GM18858 (cell line): ENCODE measurements around the gene NRXN2.
"Not testable (repeated sequence)": the region's sequence is repeated elsewhere in the genome, so short reads cannot be mapped to it uniquely, and the experiment has no call there.

Source experiments
- ATAC-seq: cut with Tn5 transposase; IDR thresholded peaks from one replicate; pipeline ENCODE4 v1.9.1; 2021; ENCODE audit not compliant: unreplicated experiment

Gene NRXN2

DNA sequence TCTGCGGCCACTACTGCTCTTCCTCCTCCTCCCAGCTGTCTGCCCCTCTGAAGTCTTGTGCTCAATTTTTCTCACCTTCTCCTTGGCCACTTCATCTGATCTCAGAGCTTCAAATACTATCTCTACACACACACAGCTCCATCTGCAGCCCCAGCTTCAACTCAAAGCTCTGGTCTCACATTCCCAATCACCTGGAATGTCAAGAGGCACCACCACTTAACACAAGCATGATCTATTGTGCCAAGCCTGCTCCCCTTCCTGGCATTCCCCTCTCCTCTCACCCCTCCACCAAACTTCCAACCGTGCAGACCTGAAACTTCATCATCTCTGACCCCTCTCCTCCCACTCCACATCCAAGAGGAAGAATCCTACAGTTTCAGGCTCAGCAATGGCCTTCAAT lies 17.5 kb downstream of the NRXN2 start:
- no peak for ATAC-seq

DNA sequence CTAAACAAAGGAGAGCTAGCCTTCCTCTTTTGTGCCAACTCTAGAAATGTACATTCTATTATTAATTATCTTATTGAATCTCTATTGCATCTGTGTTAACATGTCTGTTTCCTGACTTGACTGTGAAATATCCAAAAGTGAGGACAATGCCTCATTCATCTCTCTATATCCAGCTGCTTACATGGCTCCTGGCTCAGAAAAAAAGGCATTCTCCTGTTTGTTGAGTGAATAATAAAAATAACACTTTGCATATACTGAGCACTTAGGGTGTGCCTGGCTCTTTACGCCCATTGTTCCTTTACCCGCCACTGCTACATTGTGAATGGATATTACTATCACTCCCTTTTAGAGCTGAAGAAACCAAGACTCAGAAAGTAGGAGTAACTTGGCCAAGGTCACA lies 19.9 kb downstream of the NRXN2 start:
- ATAC-seq: no peak

DNA sequence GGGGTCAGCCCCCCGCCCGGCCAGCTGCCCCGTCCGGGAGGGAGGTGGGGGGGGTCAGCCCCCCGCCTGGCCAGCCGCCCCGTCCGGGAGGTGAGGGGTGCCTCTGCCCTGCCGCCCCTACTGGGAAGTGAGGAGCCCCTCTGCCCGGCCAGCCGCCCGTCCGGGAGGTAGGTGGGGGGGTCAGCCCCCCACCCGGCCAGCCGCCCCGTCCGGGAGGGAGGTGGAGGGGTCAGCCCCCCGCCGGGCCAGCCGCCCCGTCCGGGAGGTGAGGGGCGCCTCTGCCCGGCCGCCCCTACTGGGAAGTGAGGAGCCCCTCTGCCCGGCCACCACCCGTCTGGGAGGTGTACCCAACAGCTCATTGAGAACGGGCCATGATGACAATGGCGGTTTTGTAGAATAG lies 21.0 kb downstream of the NRXN2 start:
- ATAC-seq: not testable (repeated sequence)

DNA sequence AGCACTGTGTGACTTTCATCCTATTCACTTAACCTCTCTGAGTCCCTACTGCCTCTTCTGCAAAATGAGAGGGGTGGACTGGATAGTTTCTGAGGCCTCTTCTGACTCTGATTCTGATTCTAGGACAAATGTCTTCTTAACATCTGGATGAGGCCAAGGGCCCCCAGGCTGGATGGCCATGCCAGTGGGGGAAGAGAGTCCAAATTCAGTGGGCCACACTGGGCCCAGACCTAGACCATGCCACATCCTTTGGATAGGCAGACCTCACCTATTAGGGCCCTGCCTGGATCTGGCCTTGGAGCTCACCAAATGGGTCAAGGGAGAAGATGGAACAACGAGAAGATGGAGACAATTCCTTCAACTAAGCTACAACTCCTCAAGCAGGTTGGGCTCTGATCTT lies 24.6 kb downstream of the NRXN2 start:
- ATAC-seq: no peak

DNA sequence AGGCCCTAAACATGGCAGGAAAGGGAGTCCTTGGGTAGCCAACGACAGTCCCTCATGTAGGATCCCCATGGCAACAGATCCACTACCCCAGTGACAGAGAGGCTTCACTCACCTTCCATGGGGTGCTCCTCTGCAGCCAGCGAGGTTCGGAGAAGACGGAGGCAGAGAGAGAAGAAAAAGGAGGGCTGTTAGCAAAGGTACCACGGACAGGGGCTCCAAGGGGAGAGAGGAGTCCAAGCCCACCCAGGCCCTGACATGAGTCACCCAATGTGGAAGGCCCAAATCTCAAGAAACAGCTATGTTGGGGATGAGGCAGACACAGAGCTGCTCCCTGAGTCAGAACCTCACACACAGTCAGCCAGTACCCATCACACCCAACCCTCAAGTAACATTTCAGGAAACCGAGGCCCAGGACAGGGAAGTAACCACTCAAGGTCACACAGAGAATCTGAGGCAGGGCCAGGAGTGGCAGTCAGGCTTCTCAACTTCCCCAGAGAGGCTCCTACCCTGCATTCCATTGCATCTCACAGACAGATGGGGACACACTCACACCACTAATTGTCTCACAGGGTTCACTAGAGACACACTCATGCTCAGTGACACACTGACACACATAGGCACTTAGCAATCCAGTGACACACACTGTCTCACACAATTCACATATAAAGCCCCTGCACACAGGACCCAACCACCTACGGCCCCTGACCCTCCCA lies 25.2 kb downstream of the NRXN2 start:
- no peak for ATAC-seq

DNA sequence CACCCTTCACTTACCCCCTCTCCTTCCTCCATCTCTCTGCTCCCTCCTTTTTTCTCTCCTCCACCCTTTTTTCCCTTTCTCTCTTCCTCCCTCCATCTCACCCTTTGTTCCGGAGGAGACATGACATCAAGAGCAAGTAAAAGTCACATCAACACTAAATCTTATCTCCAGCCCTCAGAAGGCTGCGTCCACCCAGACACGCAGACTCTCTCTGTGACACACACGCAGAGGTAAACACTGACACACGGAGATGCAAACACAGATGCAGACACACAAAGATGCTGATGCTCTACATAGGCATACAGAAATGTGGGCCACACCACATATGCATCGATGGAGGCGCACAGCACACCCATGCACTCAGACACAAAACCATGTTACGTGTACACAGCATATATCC lies 27.0 kb downstream of the NRXN2 start:
- no peak for ATAC-seq

DNA sequence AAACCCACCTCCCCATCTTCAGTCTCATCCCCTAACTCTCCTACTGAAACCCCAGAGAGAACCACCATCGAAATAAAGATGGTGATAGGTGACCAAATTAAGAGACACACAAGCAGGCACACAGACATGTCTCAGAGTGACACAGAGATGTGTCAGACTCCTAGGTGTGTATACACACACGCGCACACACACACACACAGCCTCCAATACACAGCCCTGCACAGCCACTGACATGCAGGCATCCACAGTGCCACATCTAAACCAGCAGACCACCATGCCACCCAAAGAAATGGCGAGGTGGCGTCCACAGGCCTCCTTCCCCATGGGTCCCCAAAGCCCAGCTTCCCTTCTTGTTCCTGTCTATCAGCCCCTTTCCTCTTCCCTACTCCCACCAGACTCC lies 27.4 kb downstream of the NRXN2 start:
- ATAC-seq: no peak

DNA sequence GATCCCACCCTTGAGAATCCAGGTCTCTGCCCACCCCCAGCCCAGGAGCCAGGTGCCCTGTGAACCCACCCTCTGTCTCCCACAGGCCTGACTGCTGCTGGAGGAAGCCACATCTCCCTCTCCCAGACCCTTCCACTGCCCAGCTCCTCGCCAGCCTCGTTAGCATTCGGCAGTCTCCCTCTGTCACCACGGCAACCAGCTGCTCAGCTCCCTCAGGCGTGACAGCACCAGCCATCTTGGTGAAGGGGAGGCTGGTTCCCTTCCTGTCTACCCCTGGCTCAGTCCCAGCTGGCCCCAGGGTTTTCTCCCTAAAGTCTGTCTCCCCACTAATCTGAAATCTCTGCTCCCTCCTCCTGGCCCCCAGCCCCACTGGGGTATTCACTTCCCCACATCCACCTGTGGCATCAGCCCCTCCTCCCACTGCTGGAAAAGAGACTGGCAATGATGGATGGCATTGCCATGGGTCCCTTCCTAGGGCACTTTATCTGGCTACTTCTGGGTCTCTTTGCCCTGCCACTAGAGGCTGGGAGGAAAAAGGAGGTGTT lies 28.1 kb downstream of the NRXN2 start:
- no peak for ATAC-seq

DNA sequence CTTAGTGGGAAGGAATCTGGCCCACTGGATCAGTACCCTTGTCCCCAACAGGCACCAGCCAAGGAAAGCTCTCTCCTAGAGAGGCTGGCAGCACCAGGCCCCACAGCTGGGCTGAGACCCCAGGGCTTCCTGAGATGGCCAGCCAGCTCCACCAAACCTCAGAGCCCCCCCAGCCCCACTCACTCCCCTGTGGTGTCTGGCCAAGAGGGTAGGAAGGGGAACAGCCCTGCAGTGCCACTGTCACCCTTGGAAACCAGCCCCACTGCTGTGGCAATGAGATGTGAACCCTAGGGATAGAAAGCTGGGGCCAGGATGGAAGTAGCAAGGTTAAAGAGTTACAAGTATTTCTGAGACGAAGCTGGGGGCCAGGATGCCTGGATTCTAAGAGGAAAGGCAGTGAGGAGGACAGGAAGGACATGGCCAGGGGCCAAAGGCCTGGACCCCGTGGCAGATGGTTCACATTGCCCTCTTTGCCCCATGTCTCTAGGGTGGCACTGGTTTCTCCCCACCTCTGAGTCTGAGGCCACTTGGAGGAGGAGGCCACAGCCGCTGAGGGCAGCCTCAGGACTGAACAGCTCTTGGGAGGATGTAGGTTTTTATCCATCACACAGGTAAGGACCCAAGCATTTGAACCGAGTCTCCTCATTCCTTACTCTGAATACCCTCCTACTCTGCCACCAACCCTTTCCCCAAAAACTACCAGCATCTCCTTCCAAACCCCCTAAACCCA lies 28.8 kb downstream of the NRXN2 start:
- no peak for ATAC-seq

DNA sequence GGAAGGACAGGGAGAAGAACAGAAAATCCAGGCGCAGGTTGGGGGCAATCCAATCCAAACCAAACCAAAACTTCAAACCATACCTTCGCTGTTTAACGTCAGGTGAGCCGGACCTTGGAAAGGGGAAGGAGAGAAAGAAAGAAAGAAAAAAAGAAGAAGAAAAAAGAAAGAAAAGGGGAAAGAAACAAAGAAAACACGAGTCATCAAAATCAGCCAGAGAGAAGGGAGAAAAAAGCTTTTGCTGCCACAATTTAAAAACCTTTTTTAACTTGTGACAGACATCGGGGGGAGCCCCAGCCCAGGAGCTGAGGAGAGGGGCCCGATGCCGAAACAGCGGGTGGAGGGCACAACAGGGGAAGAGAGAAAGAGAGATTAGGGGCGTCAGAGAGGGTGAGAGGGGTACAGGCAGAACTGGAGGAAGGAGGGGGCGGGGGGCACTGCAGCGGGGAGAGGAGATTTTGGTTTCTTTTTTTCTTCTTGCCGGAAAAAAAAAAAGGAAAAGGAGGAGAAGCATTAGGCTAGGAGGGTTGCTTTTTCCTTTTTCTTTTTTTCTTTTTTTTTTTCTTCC lies 30.1 kb downstream of the NRXN2 start:
- ATAC-seq: no peak

DNA sequence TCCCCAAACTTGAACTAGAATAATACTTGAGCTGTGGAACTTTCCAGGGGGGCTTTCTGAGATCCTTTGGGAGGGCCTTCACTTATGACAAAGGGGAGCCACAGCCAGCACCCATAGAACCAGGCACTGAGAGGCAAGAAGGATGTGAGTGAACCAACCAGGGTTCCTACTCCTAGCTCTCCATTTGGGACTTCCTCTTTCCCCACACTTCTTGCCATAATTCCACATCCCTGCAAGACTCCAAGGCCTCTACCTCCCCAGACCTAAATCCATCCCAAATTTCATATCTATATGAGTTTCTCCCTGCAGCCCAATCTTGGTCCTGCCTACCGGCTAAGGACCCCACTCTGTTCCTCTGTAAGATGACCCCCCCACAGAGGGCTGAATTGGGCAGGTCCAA lies 31.5 kb downstream of the NRXN2 start:
- ATAC-seq: no peak

DNA sequence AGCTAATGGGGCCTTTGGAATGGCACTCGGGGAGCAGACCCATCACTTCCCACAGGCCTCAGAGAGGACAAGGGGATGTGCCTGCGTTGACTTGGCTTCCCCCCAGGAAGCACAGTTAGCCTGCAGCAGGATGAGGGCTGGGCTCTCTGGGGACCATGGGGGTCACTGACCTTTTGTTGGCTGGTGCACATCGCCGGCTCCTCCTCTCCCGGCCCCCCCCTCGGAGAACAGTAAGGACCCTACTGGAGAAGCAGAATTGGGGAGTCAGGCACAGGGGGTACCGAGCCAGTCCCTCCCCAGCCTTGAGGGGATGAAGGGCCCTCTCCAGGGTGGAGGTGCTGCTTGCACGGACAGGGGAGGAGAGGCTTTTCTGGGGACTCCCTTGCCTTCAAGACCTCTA lies 32.8 kb downstream of the NRXN2 start:
- no peak for ATAC-seq

DNA sequence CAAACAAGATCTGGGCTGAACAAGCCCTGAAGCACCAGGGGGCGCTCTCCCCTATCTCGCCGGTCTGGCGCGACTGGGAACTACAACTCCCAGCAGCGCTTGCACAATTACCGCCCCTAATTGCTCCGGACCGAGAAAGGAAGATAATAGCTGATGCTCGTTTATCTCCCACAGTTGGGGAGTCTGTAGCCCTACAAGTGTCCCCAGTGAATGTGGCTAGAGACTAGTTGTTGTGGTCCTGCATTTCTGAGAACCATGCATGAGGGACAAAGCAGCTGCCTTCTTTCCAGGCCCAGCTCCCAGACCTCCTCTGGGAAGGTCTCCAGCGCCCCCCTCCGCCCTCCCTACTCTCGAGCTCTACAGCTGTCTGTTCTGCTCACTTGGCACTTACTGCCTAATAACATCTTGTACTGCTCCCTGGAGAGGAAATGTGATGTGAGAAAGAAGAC lies 34.4 kb downstream of the NRXN2 start:
- no peak for ATAC-seq

DNA sequence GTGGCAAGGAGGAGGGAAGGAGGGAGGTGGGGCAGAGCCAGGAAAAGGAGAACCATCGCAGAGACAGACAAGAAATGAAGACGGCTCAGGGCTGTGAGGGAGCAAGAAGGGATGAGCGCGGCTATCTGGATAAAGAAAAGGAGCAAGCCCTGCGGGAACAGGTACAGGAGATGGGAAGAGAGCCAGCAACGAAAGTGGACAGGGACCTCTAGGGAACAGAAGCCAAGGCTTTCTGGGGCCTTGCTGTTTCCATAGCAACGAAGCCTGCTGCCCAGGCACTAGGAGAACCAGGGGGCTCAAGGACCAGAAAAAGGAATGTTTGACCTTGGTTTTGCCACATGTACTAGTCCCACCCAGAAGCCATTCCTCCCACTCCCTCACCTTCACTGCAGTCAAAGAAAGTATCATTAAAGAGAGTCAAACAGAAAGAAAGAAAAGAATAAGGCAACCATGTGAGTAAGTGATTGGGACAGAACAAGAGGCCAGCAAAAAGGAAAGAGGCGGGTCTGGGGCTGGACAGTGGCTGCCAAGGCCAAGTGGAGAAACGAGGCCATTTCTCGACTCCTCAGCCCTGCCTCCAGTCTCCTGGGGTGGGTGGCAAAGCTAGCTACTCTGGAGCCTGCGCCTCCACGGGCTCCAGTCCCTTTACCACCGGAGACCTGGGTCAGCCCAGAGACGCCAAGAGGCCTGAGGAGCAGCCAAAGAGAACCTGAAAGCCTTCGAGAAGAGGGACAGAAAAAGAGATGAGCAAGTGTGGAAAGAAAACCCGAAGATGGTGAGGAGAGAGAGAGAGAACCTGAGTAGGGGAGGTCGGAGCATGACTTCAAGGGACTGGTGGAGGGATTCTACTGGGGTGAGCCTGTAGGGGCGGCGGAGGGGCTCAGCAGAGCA lies 35.1 kb downstream of the NRXN2 start:
- no peak for ATAC-seq

DNA sequence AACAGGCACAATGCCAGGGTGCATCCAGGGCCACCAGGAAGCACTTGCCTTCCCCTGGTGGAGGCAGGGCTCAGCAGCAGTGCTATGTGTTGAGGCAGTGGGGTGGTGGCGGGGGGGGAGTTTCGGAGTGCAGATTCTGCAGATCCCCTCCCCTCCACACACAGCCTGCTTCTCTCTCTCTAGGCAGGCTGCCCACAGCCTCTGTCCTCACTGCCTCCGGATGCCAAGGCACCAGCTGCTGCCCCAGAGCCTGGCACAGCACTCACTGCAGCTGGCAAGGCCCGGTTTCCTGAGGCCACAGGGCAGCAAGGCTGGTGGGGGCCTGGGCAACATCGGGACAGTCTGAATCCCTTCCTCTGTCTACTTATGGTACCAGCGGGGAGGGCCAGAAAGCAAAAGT lies 35.8 kb downstream of the NRXN2 start:
- ATAC-seq: no peak

DNA sequence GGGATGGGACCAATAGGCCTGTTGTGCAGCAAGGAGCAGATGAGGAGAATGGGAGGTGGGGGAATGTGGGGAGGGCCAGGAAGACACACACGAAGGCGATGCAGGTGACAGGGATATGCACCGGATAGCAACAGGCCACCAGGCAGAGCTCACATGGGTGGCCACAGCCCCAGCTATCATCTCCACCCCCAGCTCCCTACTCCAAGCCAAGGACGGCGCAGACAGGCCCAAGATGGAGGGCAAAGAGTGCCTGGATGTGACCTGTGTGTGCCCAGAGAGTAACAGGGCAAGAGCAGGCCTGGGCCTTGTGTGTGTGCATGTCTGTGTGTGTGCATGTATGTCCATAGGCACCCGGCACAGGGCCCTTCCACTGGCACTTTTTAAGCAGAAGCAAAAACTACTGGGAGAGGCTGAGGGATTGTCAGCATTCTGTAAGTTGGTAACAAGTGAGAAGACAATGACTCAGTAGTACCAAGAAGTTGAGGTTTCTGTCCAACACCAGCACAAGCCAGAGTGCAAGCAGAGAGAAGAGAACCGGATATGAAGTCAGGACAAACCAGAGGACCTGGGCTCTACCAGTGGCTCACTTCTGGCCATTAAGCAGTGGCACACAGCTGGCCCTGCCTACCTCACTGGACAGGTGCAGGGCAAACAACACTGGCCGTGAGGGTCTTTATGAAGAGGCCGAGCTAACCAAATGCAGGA lies 36.4 kb downstream of the NRXN2 start:
- no peak for ATAC-seq

DNA sequence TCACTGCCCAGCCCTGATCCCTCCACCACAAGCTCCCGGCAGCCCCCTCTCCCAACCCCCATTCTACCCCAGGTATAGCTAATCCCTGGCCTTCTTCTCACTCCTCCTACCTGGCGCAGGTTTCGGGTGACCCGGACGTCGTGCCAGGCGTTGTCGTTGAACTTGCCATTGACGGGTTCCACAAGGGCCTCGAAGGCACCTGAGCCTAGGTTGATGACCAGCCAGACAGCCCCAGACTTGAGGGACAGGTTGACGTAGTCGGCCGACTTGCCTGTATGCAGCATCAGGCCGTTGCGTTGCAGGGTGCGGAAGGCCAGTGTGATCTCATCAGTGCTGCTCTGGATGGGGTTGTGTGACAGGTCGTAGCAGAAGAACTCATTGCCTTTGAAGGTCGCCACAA lies 37.5 kb downstream of the NRXN2 start:
- ATAC-seq: no peak

DNA sequence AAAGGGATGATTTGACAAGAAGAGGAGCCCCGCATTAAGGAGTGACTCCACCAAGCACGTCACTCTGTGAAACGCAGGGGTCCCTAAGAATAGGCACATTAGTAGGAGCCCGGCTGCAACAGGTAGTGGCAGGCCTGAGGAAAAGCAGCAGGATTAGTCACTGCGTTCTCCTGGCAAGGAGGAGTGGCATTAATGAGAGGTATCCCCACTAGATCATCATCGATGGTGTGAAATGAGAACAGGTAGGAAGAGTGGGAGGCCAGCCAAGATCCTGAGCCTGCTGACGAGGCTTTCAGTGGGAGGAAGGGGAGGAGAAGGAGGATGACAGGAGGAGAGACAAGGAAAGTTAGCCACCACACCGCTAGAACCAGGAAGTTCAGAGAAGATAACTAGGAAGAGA lies 38.6 kb downstream of the NRXN2 start:
- ATAC-seq: no peak

DNA sequence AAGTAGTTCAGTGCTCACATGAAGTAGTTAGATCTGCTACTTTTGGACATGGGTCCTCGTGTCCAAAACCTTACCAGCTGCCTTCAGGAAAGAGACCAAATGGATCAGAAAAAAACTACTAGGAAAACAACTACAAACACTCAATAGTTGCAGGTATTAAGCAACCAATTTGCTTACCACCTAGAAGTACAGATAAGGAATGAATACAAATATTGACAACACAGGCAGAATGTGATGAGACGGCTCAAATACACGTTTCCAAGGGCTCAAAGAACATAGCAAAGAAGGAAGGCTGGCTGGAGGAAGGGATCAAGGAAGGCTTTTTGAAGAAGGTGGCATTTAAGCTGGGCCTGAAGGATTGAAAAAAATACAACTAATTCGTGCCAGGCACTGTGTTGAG lies 41.8 kb downstream of the NRXN2 start:
- ATAC-seq: no peak

DNA sequence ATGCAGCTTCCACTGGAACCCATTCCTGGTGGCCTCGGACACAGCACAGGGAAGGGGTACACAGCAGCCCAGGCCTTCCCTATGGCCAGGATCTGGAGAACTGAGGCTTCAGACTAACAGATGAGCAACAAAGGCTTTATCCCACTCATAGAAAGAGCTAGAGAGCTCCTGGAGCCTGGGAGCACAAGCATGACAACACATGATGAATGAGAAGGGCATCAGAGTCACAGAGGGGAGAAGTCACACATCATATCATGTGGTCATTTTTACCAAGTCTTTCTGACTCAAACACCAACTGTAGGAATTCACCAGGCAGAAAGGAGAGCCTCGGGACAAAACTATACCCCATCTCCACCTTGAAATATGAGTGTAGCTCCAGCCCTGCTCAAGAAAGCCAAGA lies 43.2 kb downstream of the NRXN2 start:
- no peak for ATAC-seq
